HEK293T (cell line): Measurements from ENCODE around the gene MTURN.

Experiments used
- CTCF ChIA-PET: fragments of 350-600 bp; formaldehyde crosslinking; extraction: SDS; loops from one replicate; lab custom pipeline; 2021; ENCODE audit warnings: antibody characterized with exemption, inconsistent platforms; lab: Yijun Ruan, JAX
- POLR2A ChIA-PET: fragments of 350-600 bp; formaldehyde crosslinking; extraction: SDS; loops from one replicate; lab custom pipeline; 2020; ENCODE audit warnings: antibody characterized with exemption, inconsistent platforms; lab: Yijun Ruan, JAX
- DNase-seq: peaks from one replicate; pipeline ENCODE4 v3.0.0; 2012; ENCODE audit warnings: mixed read lengths; ENCODE audit errors: extremely low spot score
- ARNT ChIP-seq: fragments of 450-650 bp; IDR thresholded peaks from 2 replicates; pipeline ENCODE4 v1.6.1; 2017; ENCODE audit warnings: mild to moderate bottlenecking
- BHLHE40 ChIP-seq: fragments of 450-650 bp; IDR thresholded peaks from 2 replicates; pipeline ENCODE4 v1.6.1; 2016; ENCODE audit warnings: mild to moderate bottlenecking, moderate library complexity, borderline replicate concordance
- CTBP1 ChIP-seq: fragments of 450-650 bp; IDR thresholded peaks from 2 replicates; pipeline ENCODE4 v1.6.1; 2016; ENCODE audit warnings: borderline replicate concordance
- ELF4 ChIP-seq: fragments of 450-650 bp; IDR thresholded peaks from 2 replicates; pipeline ENCODE4 v1.6.1; 2017; ENCODE audit warnings: antibody characterized with exemption
- FOXA1 ChIP-seq: fragments of 450-650 bp; IDR thresholded peaks from 2 replicates; pipeline ENCODE4 v1.6.1; 2016; ENCODE audit warnings: mild to moderate bottlenecking
- FOXK2 ChIP-seq: fragments of 450-650 bp; IDR thresholded peaks from 2 replicates; pipeline ENCODE4 v1.6.1; 2016; ENCODE audit warnings: mild to moderate bottlenecking
- FOXM1 ChIP-seq: fragments of 450-650 bp; IDR thresholded peaks from 2 replicates; pipeline ENCODE4 v1.6.1; 2017; ENCODE audit warnings: mild to moderate bottlenecking, borderline replicate concordance
- HDGF ChIP-seq: fragments of 450-650 bp; IDR thresholded peaks from 2 replicates; pipeline ENCODE4 v1.6.1; 2017; ENCODE audit warnings: antibody characterized with exemption, borderline replicate concordance
- L3MBTL2 ChIP-seq: fragments of 450-650 bp; conservative IDR thresholded peaks from 2 replicates; pipeline ENCODE4 v1.6.1; 2016; ENCODE audit warnings: mild to moderate bottlenecking
- LEF1 ChIP-seq: fragments of 450-650 bp; IDR thresholded peaks from 2 replicates; pipeline ENCODE4 v1.6.1; 2017; ENCODE audit warnings: mild to moderate bottlenecking, borderline replicate concordance
- NFRKB ChIP-seq: fragments of 450-650 bp; IDR thresholded peaks from 2 replicates; pipeline ENCODE4 v1.6.1; 2016; ENCODE audit warnings: mild to moderate bottlenecking, moderate library complexity
- SP1 ChIP-seq: fragments of 450-650 bp; IDR thresholded peaks from 2 replicates; pipeline ENCODE4 v1.6.1; 2017
- SUZ12 ChIP-seq: fragments of 450-650 bp; IDR thresholded peaks from 2 replicates; pipeline ENCODE4 v1.6.1; 2016; ENCODE audit warnings: mild to moderate bottlenecking
- TARDBP ChIP-seq: fragments of 450-650 bp; IDR thresholded peaks from 2 replicates; pipeline ENCODE4 v1.6.1; 2016
- ZNF384 ChIP-seq: fragments of 450-650 bp; IDR thresholded peaks from 2 replicates; pipeline ENCODE4 v1.6.1; 2016
- TF ChIP-seq, protein P1 (sequence below): fragments of 450-650 bp; IDR thresholded peaks from 2 replicates; pipeline ENCODE4 v1.6.1; 2016

The MTURN gene

DNA sequence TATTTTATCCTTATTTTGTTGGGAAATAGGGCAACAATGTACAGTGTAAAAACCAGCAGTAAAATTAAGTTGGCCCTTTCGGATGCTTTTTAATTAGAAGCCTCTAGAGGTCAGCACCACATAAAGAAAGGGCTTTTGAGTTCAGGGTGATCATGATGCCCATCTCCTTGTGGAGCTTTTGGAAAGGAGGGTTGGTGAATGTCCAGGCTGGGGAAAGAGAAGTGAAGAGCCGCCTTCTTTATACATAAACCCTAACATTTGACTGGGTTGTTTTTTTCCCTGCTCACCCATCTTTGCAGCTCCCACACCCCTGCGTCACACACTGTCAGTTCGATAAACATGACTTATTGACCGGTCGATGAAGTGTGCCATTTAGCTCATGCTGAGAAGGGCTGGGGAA lies 29.8 kb downstream of the MTURN start:
- CTCF ChIA-PET = interaction anchor here (0.6 to 1.4 kb wide), 3 partner anchors 9 to 243 kb away, joined by 3 to 4 read pairs (median 3); no protein-coding TSS in a partner anchor
- TF ChIP-seq BHLHE40 (no peak), L3MBTL2 (no peak), HDGF (no peak), SP1 (no peak), ELF4 (no peak), ZNF384 (no peak), FOXM1 (no peak)
- TF ChIP-seq, protein P1, sequence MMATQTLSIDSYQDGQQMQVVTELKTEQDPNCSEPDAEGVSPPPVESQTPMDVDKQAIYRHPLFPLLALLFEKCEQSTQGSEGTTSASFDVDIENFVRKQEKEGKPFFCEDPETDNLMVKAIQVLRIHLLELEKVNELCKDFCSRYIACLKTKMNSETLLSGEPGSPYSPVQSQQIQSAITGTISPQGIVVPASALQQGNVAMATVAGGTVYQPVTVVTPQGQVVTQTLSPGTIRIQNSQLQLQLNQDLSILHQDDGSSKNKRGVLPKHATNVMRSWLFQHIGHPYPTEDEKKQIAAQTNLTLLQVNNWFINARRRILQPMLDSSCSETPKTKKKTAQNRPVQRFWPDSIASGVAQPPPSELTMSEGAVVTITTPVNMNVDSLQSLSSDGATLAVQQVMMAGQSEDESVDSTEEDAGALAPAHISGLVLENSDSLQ = no peak
- POLR2A ChIA-PET = no interaction called here
- DNase-seq = peak; percentile 45

DNA sequence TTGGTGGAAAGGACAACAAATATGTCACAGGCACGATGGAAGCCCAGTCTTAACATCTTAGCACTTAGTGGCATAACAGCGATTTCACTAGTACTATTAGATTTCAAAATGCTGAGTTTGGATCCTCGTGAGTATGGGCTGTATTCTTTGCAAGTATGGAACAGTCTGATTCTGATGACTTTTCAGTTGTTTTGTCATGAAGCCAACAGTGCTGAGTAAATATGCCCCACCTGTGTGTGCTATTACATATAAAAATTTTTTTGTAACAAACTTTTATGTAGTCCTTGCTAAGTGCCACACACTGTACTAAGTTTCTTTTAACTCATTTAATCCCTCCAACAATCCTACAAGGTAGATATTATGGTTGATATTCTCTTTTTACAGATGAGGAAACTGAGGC lies 30.8 kb downstream of the MTURN start:
- DNase-seq = no peak
- ChIA-PET CTCF (no interaction called here), POLR2A (no interaction called here)
- TF ChIP-seq, protein P1 = no peak
- TF ChIP-seq ZNF384 (no peak), FOXA1 (no peak), LEF1 (no peak), L3MBTL2 (no peak), TARDBP (no peak), ARNT (no peak), BHLHE40 (no peak), FOXK2 (no peak), HDGF (no peak), SP1 (no peak), FOXM1 (no peak), NFRKB (no peak), CTBP1 (no peak), ELF4 (no peak), SUZ12 (no peak)

DNA sequence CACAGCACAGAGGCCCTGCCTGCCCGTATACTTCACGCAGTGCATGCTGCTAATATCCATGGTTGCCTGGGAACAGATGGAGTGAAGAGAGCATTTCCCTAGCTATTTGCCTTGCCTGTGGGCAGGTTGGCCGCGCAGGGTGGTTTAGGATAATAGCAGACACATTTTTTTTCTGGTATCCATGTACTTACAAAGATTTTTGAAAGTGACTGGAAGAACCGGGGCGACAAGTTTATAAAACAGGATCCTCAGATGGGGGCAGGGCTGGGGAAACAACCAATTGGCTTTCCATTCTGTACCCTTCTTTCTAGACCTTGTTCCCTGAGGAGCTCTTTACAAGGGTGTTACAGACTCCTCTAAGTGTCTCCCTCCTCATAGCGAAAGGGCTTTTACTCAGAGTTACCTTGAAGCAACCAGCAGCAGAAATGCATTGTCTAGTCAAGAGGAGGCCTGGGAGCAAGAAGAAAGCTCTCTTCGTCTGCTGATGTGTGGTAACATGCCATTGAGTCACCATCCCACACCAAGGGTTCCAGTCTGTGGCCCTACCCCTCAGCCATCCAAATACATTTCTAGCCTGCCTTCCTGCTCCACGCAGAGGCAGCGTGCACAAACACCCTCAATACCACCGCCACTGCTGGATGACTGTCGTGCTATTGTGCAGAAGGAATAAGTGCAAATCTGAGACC lies 31.5 kb downstream of the MTURN start:
- TF ChIP-seq FOXK2 = no peak
- TF ChIP-seq ELF4 = no peak
- no peak for TF ChIP-seq SP1
- TF ChIP-seq ZNF384 = no peak
- TF ChIP-seq, protein P1 = no peak
- TF ChIP-seq L3MBTL2 = no peak
- no peak for TF ChIP-seq BHLHE40
- TF ChIP-seq FOXM1 = no peak
- no peak for TF ChIP-seq CTBP1
- no peak for TF ChIP-seq LEF1
- no peak for TF ChIP-seq NFRKB
- no peak for TF ChIP-seq TARDBP
- ChIA-PET POLR2A (no interaction called here), CTCF (no interaction called here)
- no peak for DNase-seq

DNA sequence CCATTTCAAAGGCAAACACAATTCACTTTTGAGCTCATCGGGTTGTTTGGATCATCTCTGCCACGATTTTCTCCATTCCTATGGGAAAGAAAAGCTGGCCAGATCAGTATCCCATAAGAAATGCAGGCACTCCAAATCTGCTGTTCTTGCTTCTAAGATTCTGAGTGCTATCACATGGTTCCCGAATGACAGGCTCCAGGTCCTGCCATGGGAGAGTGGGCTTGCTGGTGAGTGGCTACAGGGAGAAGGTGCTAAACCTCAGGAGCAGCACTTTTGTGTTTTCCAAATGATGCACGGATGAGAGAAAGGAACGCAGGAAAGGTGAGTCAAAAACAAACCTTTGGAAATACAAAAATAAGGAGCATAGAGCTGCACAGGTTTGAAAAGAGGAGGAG lies 32.1 kb downstream of the MTURN start:
- TF ChIP-seq, protein P1 = no peak
- TF ChIP-seq CTBP1 (no peak), FOXK2 (no peak), SP1 (no peak), LEF1 (no peak), BHLHE40 (no peak), FOXM1 (no peak), TARDBP (no peak)
- CTCF ChIA-PET = no interaction called here
- DNase-seq = no peak
- POLR2A ChIA-PET = no interaction called here

DNA sequence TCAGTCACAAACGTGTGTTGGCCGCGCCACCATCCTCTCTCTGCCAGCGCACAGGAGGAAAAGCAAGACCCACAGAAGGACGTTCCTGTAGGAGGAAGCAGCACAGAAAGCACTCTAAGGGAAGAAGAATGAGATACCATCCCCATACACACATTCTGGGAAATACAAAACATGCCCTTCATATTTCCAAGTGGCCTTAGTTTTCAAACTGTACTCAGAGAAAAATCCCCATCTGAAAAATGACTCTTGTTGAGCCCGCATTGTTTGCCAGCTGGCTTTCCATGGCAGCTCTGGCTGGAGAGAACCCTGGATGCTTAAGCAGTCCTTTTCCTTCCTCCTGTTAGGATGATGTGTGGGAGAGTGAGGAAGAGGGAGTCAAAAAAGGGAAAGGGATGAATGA lies 33.1 kb downstream of the MTURN start:
- POLR2A ChIA-PET = no interaction called here
- TF ChIP-seq FOXM1 (no peak), CTBP1 (no peak), ZNF384 (no peak), FOXA1 (no peak), ARNT (no peak), BHLHE40 (no peak), SUZ12 (no peak), NFRKB (no peak), FOXK2 (no peak), SP1 (no peak), LEF1 (no peak), HDGF (no peak), TARDBP (no peak)
- TF ChIP-seq, protein P1 = no peak
- CTCF ChIA-PET = no interaction called here
- DNase-seq = no peak
